Inferior parietal cortex (tissue), 1 donor: ENCODE measurements around the gene MTHFD2.
"Not testable (repeated sequence)": the region's sequence is repeated elsewhere in the genome, so short reads cannot be mapped to it uniquely, and the experiment has no call there.

ENCODE experiments used
- DNase-seq: peaks from one replicate; pipeline ENCODE4 v3.0.0-alpha.2; 2016; ENCODE audit errors: extremely low spot score

MTHFD2 gene

GRCh38 chr2:74197049-74197448, 1.4 kb upstream of the MTHFD2 start:
- no peak for DNase-seq

- DNase-seq = no peak
Measured at GRCh38 chr2:74198023-74198460, 373 bp upstream of the MTHFD2 start.

GRCh38 chr2:74199275-74199701, 873 bp downstream of the MTHFD2 start:
- DNase-seq = no peak

GRCh38 chr2:74199871-74200305, 1.5 kb downstream of the MTHFD2 start:
- no peak for DNase-seq

GRCh38 chr2:74201196-74201595, 2.8 kb downstream of the MTHFD2 start:
- no peak for DNase-seq

GRCh38 chr2:74201596-74201995, 3.2 kb downstream of the MTHFD2 start:
- DNase-seq = no peak

- DNase-seq = no peak
Measured at GRCh38 chr2:74204436-74204835, 6.0 kb downstream of the MTHFD2 start.

- DNase-seq = no peak
Measured at GRCh38 chr2:74205113-74205512, 6.7 kb downstream of the MTHFD2 start.

GRCh38 chr2:74205596-74205995, 7.2 kb downstream of the MTHFD2 start:
- DNase-seq = no peak

- no peak for DNase-seq
Measured at GRCh38 chr2:74206180-74206688, 7.8 kb downstream of the MTHFD2 start.

- DNase-seq = no peak
Measured at GRCh38 chr2:74212702-74213410, 14.4 kb downstream of the MTHFD2 start.

- DNase-seq = not testable (repeated sequence)
Measured at GRCh38 chr2:74215771-74216170, 17.4 kb downstream of the MTHFD2 start.

GRCh38 chr2:74216642-74217041, 18.2 kb downstream of the MTHFD2 start:
- DNase-seq = no peak

GRCh38 chr2:74219846-74220486, 21.6 kb downstream of the MTHFD2 start:
- DNase-seq = no peak

- no peak for DNase-seq
Measured at GRCh38 chr2:74221091-74221490, 22.7 kb downstream of the MTHFD2 start.

GRCh38 chr2:74221604-74222299, 23.3 kb downstream of the MTHFD2 start:
- DNase-seq = no peak

GRCh38 chr2:74222300-74222650, 23.9 kb downstream of the MTHFD2 start:
- no peak for DNase-seq

- DNase-seq = no peak
Measured at GRCh38 chr2:74223941-74224770, 25.7 kb downstream of the MTHFD2 start.

- DNase-seq = no peak
Measured at GRCh38 chr2:74225698-74226459, 27.5 kb downstream of the MTHFD2 start.

GRCh38 chr2:74226648-74227213, 28.3 kb downstream of the MTHFD2 start:
- no peak for DNase-seq

GRCh38 chr2:74227646-74228045, 29.2 kb downstream of the MTHFD2 start:
- no peak for DNase-seq
